Measurements from ENCODE around the gene PCDHA7.
"Not testable (repeated sequence)": the region's sequence is repeated elsewhere in the genome, so short reads cannot be mapped to it uniquely, and the experiment has no call there.

Gene PCDHA7

DNA sequence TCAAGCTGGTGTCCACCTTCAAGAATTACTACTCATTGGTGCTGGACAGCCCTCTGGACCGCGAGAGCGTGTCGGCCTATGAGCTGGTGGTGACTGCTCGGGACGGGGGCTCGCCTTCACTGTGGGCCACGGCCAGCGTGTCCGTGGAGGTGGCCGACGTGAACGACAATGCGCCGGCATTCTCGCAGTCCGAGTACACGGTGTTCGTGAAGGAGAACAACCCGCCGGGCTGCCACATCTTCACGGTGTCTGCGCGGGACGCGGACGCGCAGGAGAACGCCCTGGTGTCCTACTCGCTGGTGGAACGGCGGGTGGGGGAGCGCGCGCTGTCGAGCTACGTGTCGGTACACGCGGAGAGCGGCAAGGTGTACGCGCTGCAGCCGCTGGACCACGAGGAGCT, 31.7 kb upstream of the PCDHA7 start:
- peaks cover 15% of the 10 kb centered on the region for H3K9me3 ChIP-seq (ENCODE audit: insufficient read depth, low read depth, low read length)
- H3K23ac ChIP-seq (ENCODE audit: low read length); H3K79me2 ChIP-seq (ENCODE audit: control insufficient read depth, insufficient read depth, low read length, poor library complexity); H4K12ac ChIP-seq (ENCODE audit: low read depth, low read length); H3K27me3 ChIP-seq (ENCODE audit: insufficient read depth, low read length); H3K4me1 ChIP-seq (ENCODE audit: control insufficient read depth in 1 of 2, insufficient read depth in 2 of 2, low read length in 2 of 2); H2BK5ac ChIP-seq (ENCODE audit: low read depth, low read length, poor library complexity); H4K91ac ChIP-seq (ENCODE audit: low read depth, low read length); H2BK12ac ChIP-seq (ENCODE audit: low read length); H2BK120ac ChIP-seq (ENCODE audit: insufficient read depth, low read length, poor library complexity); H3K36me3 ChIP-seq (ENCODE audit: control insufficient read depth in 1 of 2, insufficient read depth in 2 of 2, low read length in 2 of 2); H3K4ac ChIP-seq (ENCODE audit: low read depth, low read length); H3K27ac ChIP-seq (ENCODE audit: low read depth, low read length); H3K14ac ChIP-seq (ENCODE audit: low read length); H3K4me3 ChIP-seq (ENCODE audit: low read depth, low read length); DNase-seq; H3K4me2 ChIP-seq (ENCODE audit: low read length); H4K8ac ChIP-seq (ENCODE audit: low read depth, low read length); H3K18ac ChIP-seq (ENCODE audit: low read length); H3K9ac ChIP-seq (ENCODE audit: low read length); H3K79me1 ChIP-seq (ENCODE audit: low read length); H2AFZ ChIP-seq (ENCODE audit: insufficient read depth, low read length, poor library complexity); H2AK5ac ChIP-seq (ENCODE audit: low read length): not testable (repeated sequence)
- no CpG with 5 or more reads among the region's 45 CpGs for WGBS (ENCODE audit: extremely low coverage, insufficient coverage, insufficient read length)

DNA sequence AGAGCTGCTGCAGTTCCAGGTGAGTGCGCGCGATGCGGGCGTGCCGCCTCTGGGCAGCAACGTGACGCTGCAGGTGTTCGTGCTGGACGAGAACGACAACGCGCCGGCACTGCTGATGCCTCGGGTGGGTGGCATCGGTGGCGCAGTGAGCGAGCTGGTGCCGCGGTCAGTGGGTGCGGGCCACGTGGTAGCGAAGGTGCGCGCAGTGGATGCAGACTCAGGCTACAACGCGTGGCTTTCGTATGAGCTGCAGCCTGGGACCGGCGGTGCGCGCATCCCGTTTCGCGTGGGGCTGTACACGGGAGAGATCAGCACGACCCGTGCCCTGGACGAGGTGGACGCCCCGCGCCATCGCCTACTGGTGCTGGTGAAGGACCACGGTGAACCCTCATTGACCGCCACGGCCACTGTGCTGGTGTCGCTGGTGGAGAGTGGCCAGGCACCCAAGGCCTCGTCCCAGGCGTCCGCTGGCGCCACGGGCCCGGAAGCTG, 31.2 kb upstream of the PCDHA7 start:
- Histone ChIP-seq H2AFZ (ENCODE audit: insufficient read depth, low read length, poor library complexity) (no peak overlapping the region), H3K36me3 (ENCODE audit: control insufficient read depth in 1 of 2, insufficient read depth in 2 of 2, low read length in 2 of 2) (peaks cover 0 to 6% of the 10 kb centered on the region in 2 experiments), H2BK12ac (ENCODE audit: low read length) (no peak overlapping the region), H3K27me3 (ENCODE audit: insufficient read depth, low read length) (no peaks in the 10 kb centered on the region), H3K79me2 (ENCODE audit: control insufficient read depth, insufficient read depth, low read length, poor library complexity) (no peaks in the 10 kb centered on the region), H3K18ac (ENCODE audit: low read length) (no peak overlapping the region), H3K79me1 (ENCODE audit: low read length) (peaks cover 2% of the 10 kb centered on the region), H3K4ac (ENCODE audit: low read depth, low read length) (no peak overlapping the region), H3K4me2 (ENCODE audit: low read length) (no peak overlapping the region), H4K8ac (ENCODE audit: low read depth, low read length) (no peak overlapping the region), H3K4me1 (ENCODE audit: control insufficient read depth in 1 of 2, insufficient read depth in 2 of 2, low read length in 2 of 2) (no peaks in the 10 kb centered on the region), H2BK120ac (ENCODE audit: insufficient read depth, low read length, poor library complexity) (no peak overlapping the region), H3K27ac (ENCODE audit: low read depth, low read length) (no peak overlapping the region), H2BK5ac (ENCODE audit: low read depth, low read length, poor library complexity) (no peak overlapping the region), H4K91ac (ENCODE audit: low read depth, low read length) (no peak overlapping the region), H3K4me3 (ENCODE audit: low read depth, low read length) (peak overlapping the region; percentile 6), H4K12ac (ENCODE audit: low read depth, low read length) (no peak overlapping the region), H3K14ac (ENCODE audit: low read length) (no peak overlapping the region), H2AK5ac (ENCODE audit: low read length) (no peak overlapping the region), H3K9me3 (ENCODE audit: insufficient read depth, low read depth, low read length) (peaks cover 15% of the 10 kb centered on the region), H3K9ac (ENCODE audit: low read length) (no peak overlapping the region), H3K23ac (ENCODE audit: low read length) (no peak overlapping the region)
- no peak for DNase-seq
- no CpG with 5 or more reads among the region's 53 CpGs for WGBS (ENCODE audit: extremely low coverage, insufficient coverage, insufficient read length)

DNA sequence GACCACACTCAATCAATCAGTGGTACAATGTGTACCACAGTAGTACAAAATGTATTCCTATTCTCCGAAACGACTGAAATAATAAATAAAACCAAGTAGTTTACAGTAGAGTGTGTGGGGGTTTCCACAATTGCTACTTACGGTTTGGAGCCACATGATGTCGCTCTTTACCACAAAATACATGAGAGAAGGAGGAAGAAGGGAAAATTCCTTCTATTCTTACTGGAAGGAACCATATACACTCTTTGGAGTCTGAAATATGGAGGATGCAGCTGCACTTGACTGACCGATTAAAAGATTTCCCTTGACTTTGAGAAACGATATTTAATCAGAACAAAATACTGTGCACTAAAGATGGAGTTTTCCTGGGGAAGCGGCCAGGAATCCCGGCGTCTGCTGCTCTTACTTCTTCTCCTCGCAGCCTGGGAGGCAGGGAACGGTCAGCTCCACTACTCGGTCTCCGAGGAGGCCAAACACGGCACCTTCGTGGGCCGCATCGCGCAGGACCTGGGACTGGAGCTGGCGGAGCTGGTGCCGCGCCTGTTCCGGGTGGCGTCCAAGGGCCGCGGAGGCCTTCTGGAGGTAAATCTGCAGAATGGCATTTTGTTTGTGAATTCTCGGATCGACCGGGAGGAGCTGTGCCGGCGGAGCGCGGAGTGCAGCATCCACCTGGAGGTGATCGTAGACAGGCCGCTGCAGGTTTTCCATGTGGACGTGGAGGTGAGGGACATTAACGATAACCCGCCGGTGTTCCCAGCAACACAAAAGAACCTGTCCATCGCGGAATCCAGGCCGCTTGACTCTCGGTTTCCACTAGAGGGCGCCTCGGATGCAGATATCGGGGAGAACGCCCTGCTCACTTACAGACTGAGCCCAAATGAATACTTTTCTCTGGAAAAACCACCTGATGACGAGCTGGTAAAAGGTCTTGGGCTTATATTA, 27.0 kb upstream of the PCDHA7 start, which contains the start of gene PCDHA4:
Gene PCDHA4, plus strand, starts transcription at position 235 of the 942 bp plus-strand sequence.
- Histone ChIP-seq H3K23ac (ENCODE audit: low read length) (no peak within 1 kb of the TSS), H3K4ac (ENCODE audit: low read depth, low read length) (no peak within 1 kb of the TSS), H3K27ac (ENCODE audit: low read depth, low read length) (no peak within 1 kb of the TSS), H3K4me3 (ENCODE audit: low read depth, low read length) (peak within 1 kb of the TSS; percentile 80), H2AK5ac (ENCODE audit: low read length) (no peak within 1 kb of the TSS), H3K18ac (ENCODE audit: low read length) (peak within 1 kb of the TSS; percentile 21), H2BK5ac (ENCODE audit: low read depth, low read length, poor library complexity) (no peak within 1 kb of the TSS), H3K4me2 (ENCODE audit: low read length) (peak within 1 kb of the TSS; percentile 70), H2BK12ac (ENCODE audit: low read length) (no peak within 1 kb of the TSS), H3K14ac (ENCODE audit: low read length) (peak within 1 kb of the TSS; percentile 28), H3K9ac (ENCODE audit: low read length) (peak within 1 kb of the TSS; percentile 74), H2AFZ (ENCODE audit: insufficient read depth, low read length, poor library complexity) (peak within 1 kb of the TSS; percentile 77), H3K27me3 (ENCODE audit: insufficient read depth, low read length) (no peaks in the 10 kb centered on the region), H3K4me1 (ENCODE audit: control insufficient read depth in 1 of 2, insufficient read depth in 2 of 2, low read length in 2 of 2) (no peaks in the 10 kb centered on the region), H3K79me2 (ENCODE audit: control insufficient read depth, insufficient read depth, low read length, poor library complexity) (no peaks in the 10 kb centered on the region), H3K79me1 (ENCODE audit: low read length) (peaks cover 2% of the 10 kb centered on the region), H3K36me3 (ENCODE audit: control insufficient read depth in 1 of 2, insufficient read depth in 2 of 2, low read length in 2 of 2) (peaks cover 2 to 6% of the 10 kb centered on the region in 2 experiments), H2BK120ac (ENCODE audit: insufficient read depth, low read length, poor library complexity) (no peak within 1 kb of the TSS), H4K8ac (ENCODE audit: low read depth, low read length) (peak within 1 kb of the TSS; percentile 77), H4K12ac (ENCODE audit: low read depth, low read length) (peak within 1 kb of the TSS; percentile 65), H4K91ac (ENCODE audit: low read depth, low read length) (no peak within 1 kb of the TSS), H3K9me3 (ENCODE audit: insufficient read depth, low read depth, low read length) (peaks cover 24% of the 10 kb centered on the region)
- no CpG with 5 or more reads among the region's 47 CpGs for WGBS (ENCODE audit: extremely low coverage, insufficient coverage, insufficient read length)
- DNase-seq = peak in 1 of 2 donors; percentile 2

DNA sequence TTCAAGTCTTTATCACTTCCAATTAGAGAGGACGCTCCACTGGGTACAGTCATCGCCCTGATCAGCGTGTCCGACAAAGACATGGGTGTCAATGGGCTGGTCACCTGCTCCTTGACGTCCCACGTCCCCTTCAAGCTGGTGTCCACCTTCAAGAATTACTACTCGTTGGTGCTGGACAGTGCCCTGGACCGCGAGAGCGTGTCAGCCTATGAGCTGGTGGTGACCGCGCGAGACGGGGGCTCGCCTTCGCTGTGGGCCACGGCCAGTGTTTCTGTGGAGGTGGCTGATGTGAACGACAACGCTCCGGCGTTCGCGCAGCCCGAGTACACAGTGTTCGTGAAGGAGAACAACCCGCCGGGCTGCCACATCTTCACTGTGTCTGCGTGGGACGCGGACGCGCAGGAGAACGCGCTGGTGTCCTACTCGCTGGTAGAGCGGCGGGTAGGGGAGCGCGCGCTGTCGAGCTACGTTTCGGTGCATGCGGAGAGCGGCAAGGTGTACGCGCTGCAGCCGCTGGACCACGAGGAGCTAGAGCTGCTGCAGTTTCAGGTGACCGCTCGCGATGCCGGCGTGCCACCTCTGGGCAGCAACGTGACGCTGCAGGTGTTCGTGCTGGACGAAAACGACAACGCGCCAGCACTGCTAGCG, 25.7 kb upstream of the PCDHA7 start:
- not testable (repeated sequence) for H2BK5ac ChIP-seq (ENCODE audit: low read depth, low read length, poor library complexity); H2BK120ac ChIP-seq (ENCODE audit: insufficient read depth, low read length, poor library complexity); H2AK5ac ChIP-seq (ENCODE audit: low read length); H3K14ac ChIP-seq (ENCODE audit: low read length); H3K23ac ChIP-seq (ENCODE audit: low read length); H4K8ac ChIP-seq (ENCODE audit: low read depth, low read length); H3K4me1 ChIP-seq (ENCODE audit: control insufficient read depth in 1 of 2, insufficient read depth in 2 of 2, low read length in 2 of 2); H3K18ac ChIP-seq (ENCODE audit: low read length); H2AFZ ChIP-seq (ENCODE audit: insufficient read depth, low read length, poor library complexity); H3K4ac ChIP-seq (ENCODE audit: low read depth, low read length); H3K4me3 ChIP-seq (ENCODE audit: low read depth, low read length); H2BK12ac ChIP-seq (ENCODE audit: low read length); H4K91ac ChIP-seq (ENCODE audit: low read depth, low read length); H3K79me2 ChIP-seq (ENCODE audit: control insufficient read depth, insufficient read depth, low read length, poor library complexity); H3K27me3 ChIP-seq (ENCODE audit: insufficient read depth, low read length); H4K12ac ChIP-seq (ENCODE audit: low read depth, low read length); H3K27ac ChIP-seq (ENCODE audit: low read depth, low read length); H3K36me3 ChIP-seq (ENCODE audit: control insufficient read depth in 1 of 2, insufficient read depth in 2 of 2, low read length in 2 of 2); H3K79me1 ChIP-seq (ENCODE audit: low read length); H3K9ac ChIP-seq (ENCODE audit: low read length); DNase-seq; H3K4me2 ChIP-seq (ENCODE audit: low read length)
- peaks cover 11% of the 10 kb centered on the region for H3K9me3 ChIP-seq (ENCODE audit: insufficient read depth, low read depth, low read length)
- WGBS (ENCODE audit: extremely low coverage, insufficient coverage, insufficient read length) = no CpG with 5 or more reads among the region's 62 CpGs
